MM.1S (cell line): ENCODE measurements around the gene SH3RF3.

Source experiments
- EZH2 ChIP-seq: fragments of 300-600 bp; sonication (generic); optimal IDR thresholded peaks from 2 replicates; pipeline ENCODE3; 2017; ENCODE audit warnings: low read depth, mild to moderate bottlenecking, antibody characterized with exemption, low read length, mixed read lengths
- EZH2phosphoT487 ChIP-seq: fragments of 300-600 bp; sonication (generic); IDR thresholded peaks from 2 replicates; pipeline ENCODE4 v1.6.1; 2018; ENCODE audit warnings: antibody characterized with exemption, low read length

GRCh38 chr2:109427661-109428091, 298.7 kb downstream of the SH3RF3 start:
- TF ChIP-seq EZH2 (no peak), EZH2phosphoT487 (no peak)
